Right lobe of liver (tissue), 4 donors: ENCODE measurements around the gene RAF1.
"Not testable (repeated sequence)": the region's sequence is repeated elsewhere in the genome, so short reads cannot be mapped to it uniquely, and the experiment has no call there.

Source experiments
- POLR2A ChIP-seq: fragments of 450-650 bp; IDR thresholded peaks from one replicate; pipeline ENCODE4 v1.6.1; 2017; ENCODE audit warnings: antibody characterized with exemption, mild to moderate bottlenecking
- TF ChIP-seq, protein P1 (sequence below), 4 donors: fragments of 200-600 bp in 3 of 4; fragments of 450-650 bp in 1 of 4; IDR thresholded peaks; one replicate each; pipeline versions ENCODE4 v1.5.1 to v1.8.0; 2016 to 2022; ENCODE audit warnings: antibody characterized with exemption in 4 of 4, mild to moderate bottlenecking in 2 of 4
- donor health status: DM: no; HTN: no; CAD: no.
- donor health status: DM: no; HTN: no; CAD: no.
- donor health status: DM: no; HTN: yes; CAD: no.

DNA sequence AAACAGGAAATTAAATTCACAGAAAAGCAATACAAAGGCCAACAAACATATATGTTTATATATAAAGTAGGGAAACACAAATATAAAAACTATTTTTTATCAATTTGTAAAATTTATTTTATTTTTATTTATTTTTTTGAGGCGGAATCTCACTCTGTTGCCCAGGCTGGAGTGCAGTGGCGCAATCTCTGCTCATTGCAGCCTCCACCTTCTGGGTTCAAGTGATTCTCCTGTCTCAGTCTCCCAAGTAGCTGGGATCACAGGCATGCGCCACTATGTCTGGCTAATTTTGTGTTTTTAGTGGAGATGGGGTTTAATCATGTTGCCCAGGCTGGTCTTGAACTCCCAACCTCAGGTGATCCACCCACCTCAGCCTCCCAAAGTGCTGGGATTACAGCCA lies 39.0 kb downstream of the RAF1 start:
- TF ChIP-seq, protein P1, sequence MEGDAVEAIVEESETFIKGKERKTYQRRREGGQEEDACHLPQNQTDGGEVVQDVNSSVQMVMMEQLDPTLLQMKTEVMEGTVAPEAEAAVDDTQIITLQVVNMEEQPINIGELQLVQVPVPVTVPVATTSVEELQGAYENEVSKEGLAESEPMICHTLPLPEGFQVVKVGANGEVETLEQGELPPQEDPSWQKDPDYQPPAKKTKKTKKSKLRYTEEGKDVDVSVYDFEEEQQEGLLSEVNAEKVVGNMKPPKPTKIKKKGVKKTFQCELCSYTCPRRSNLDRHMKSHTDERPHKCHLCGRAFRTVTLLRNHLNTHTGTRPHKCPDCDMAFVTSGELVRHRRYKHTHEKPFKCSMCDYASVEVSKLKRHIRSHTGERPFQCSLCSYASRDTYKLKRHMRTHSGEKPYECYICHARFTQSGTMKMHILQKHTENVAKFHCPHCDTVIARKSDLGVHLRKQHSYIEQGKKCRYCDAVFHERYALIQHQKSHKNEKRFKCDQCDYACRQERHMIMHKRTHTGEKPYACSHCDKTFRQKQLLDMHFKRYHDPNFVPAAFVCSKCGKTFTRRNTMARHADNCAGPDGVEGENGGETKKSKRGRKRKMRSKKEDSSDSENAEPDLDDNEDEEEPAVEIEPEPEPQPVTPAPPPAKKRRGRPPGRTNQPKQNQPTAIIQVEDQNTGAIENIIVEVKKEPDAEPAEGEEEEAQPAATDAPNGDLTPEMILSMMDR (IDR thresholded peaks at IDR 0.05), result not testable (repeated sequence)
- not testable (repeated sequence) for TF ChIP-seq POLR2A
